GM21528 (cell line): ENCODE results near the gene ZNF516.
A peak's percentile ranks its signal among the peaks of the same experiment; 100 is the strongest.

ENCODE experiments used
- ATAC-seq: cut with Tn5 transposase; IDR thresholded peaks from one replicate; pipeline ENCODE4 v1.9.1; 2021; ENCODE audit warnings: mild to moderate bottlenecking, moderate library complexity; ENCODE audit not compliant: unreplicated experiment, low FRiP score

The ZNF516 gene

GRCh38 chr18:76388891-76389423 lies 106.1 kb downstream of the ZNF516 start:
- no peak for ATAC-seq

GRCh38 chr18:76388261-76388660 lies 106.8 kb downstream of the ZNF516 start:
- no peak for ATAC-seq

- ATAC-seq: no peak
Observed at GRCh38 chr18:76387608-76388007, 107.4 kb downstream of the ZNF516 start.

GRCh38 chr18:76386886-76387285 lies 108.2 kb downstream of the ZNF516 start:
- ATAC-seq: no peak

GRCh38 chr18:76386071-76386470 lies 109.0 kb downstream of the ZNF516 start:
- no peak for ATAC-seq

GRCh38 chr18:76385681-76385975 lies 109.4 kb downstream of the ZNF516 start:
- no peak for ATAC-seq

- ATAC-seq: no peak
Observed at GRCh38 chr18:76384861-76385680, 110.0 kb downstream of the ZNF516 start.

GRCh38 chr18:76384114-76384790 lies 110.8 kb downstream of the ZNF516 start:
- no peak for ATAC-seq

- ATAC-seq: no peak
Observed at GRCh38 chr18:76383636-76384035, 111.4 kb downstream of the ZNF516 start.

- no peak for ATAC-seq
Observed at GRCh38 chr18:76382275-76382674, 112.8 kb downstream of the ZNF516 start.

- ATAC-seq: no peak
Observed at GRCh38 chr18:76380791-76381405, 114.1 kb downstream of the ZNF516 start.

GRCh38 chr18:76380127-76380729 lies 114.8 kb downstream of the ZNF516 start:
- ATAC-seq: no peak

- no peak for ATAC-seq
Observed at GRCh38 chr18:76379226-76380126, 115.6 kb downstream of the ZNF516 start.

- ATAC-seq: no peak
Observed at GRCh38 chr18:76378526-76379215, 116.4 kb downstream of the ZNF516 start.

- ATAC-seq: no peak
Observed at GRCh38 chr18:76377359-76377756, 117.7 kb downstream of the ZNF516 start.

GRCh38 chr18:76376668-76377358 lies 118.2 kb downstream of the ZNF516 start:
- no peak for ATAC-seq

- ATAC-seq: no peak
Observed at GRCh38 chr18:76376225-76376624, 118.8 kb downstream of the ZNF516 start.

GRCh38 chr18:76374330-76375281 lies 120.4 kb downstream of the ZNF516 start:
- peak; percentile 59 for ATAC-seq
